Measurements from ENCODE around the gene GAST. TPM values are rescaled to one million over a fixed set of nuclear protein-coding genes. Genes with fewer than 3 reads are reported as not detected.

The GAST gene
- total and polyA plus RNA-seq, 9 of the 15 experiments (the other 6 are each of a cell fraction or from before 2014, with no cell fraction given): not detected

DNA sequence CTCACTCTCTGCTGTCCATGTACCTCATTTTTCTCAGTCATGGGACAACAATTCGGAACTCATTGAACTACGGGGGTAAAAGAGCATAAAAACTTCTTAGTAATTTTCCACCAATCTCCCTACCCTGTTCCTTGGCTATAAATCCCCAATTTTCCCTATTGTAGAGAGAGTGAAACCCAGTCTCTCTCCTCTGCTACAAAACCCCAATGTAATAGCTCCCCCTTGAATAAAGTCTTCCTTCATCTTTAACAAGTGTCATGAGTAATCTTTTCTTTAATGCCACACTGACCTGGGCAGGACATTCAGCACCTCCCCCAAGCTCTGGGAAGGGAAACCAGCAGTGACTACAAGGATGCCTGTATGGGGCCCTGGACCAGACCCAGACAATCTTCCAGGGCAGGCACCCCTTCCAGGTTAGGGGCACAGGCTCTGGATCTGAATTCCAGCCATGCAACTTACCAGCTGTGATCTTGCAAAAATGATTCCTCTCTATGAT is 33.7 kb upstream of the GAST start (continued):
- TF ChIP-seq RBM25 (IDR thresholded peaks at IDR 0.05; ENCODE audit: low read depth, low read length, severe bottlenecking): no peak
- TF ChIP-seq, protein P1, sequence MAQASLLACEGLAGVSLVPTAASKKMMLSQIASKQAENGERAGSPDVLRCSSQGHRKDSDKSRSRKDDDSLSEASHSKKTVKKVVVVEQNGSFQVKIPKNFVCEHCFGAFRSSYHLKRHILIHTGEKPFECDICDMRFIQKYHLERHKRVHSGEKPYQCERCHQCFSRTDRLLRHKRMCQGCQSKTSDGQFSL (CRISPR knock-in tag; IDR thresholded peaks at IDR 0.05): no peak
- TF ChIP-seq, protein P1 (tag; IDR thresholded peaks at IDR 0.05): no peak
- TF ChIP-seq LEF1 (IDR thresholded peaks at IDR 0.05): no peak; the same call in 1 of the 2 replicates
- TF ChIP-seq, protein P2, sequence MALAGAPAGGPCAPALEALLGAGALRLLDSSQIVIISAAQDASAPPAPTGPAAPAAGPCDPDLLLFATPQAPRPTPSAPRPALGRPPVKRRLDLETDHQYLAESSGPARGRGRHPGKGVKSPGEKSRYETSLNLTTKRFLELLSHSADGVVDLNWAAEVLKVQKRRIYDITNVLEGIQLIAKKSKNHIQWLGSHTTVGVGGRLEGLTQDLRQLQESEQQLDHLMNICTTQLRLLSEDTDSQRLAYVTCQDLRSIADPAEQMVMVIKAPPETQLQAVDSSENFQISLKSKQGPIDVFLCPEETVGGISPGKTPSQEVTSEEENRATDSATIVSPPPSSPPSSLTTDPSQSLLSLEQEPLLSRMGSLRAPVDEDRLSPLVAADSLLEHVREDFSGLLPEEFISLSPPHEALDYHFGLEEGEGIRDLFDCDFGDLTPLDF (CRISPR knock-in tag; IDR thresholded peaks at IDR 0.05): no peak; the same call in 1 of the 2 replicates
- peak; percentile 45; the same call in 1 of the 2 replicates for TF ChIP-seq ZFX (CRISPR knock-in tag; IDR thresholded peaks at IDR 0.05)
- TF ChIP-seq SRF (CRISPR knock-in tag; IDR thresholded peaks at IDR 0.05): peak; percentile 40 to 95; a peak in 3 of 4 replicates
- TF ChIP-seq, protein P3, sequence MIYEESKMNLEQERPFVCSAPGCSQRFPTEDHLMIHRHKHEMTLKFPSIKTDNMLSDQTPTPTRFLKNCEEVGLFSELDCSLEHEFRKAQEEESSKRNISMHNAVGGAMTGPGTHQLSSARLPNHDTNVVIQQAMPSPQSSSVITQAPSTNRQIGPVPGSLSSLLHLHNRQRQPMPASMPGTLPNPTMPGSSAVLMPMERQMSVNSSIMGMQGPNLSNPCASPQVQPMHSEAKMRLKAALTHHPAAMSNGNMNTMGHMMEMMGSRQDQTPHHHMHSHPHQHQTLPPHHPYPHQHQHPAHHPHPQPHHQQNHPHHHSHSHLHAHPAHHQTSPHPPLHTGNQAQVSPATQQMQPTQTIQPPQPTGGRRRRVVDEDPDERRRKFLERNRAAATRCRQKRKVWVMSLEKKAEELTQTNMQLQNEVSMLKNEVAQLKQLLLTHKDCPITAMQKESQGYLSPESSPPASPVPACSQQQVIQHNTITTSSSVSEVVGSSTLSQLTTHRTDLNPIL (CRISPR knock-in tag; IDR thresholded peaks at IDR 0.05): peak; percentile 94
- TF ChIP-seq RBFOX2 (IDR thresholded peaks at IDR 0.05; ENCODE audit: low read depth, low read length): peak; percentile 87
- TF ChIP-seq CBFA2T3 (IDR thresholded peaks at IDR 0.05): no peak
- TF ChIP-seq ZKSCAN8 (CRISPR knock-in tag; IDR thresholded peaks at IDR 0.05): peak; percentile 59; the same call in 1 of the 2 replicates
- TF ChIP-seq ARID2 (IDR thresholded peaks at IDR 0.05): no peak
- TF ChIP-seq, protein P4, sequence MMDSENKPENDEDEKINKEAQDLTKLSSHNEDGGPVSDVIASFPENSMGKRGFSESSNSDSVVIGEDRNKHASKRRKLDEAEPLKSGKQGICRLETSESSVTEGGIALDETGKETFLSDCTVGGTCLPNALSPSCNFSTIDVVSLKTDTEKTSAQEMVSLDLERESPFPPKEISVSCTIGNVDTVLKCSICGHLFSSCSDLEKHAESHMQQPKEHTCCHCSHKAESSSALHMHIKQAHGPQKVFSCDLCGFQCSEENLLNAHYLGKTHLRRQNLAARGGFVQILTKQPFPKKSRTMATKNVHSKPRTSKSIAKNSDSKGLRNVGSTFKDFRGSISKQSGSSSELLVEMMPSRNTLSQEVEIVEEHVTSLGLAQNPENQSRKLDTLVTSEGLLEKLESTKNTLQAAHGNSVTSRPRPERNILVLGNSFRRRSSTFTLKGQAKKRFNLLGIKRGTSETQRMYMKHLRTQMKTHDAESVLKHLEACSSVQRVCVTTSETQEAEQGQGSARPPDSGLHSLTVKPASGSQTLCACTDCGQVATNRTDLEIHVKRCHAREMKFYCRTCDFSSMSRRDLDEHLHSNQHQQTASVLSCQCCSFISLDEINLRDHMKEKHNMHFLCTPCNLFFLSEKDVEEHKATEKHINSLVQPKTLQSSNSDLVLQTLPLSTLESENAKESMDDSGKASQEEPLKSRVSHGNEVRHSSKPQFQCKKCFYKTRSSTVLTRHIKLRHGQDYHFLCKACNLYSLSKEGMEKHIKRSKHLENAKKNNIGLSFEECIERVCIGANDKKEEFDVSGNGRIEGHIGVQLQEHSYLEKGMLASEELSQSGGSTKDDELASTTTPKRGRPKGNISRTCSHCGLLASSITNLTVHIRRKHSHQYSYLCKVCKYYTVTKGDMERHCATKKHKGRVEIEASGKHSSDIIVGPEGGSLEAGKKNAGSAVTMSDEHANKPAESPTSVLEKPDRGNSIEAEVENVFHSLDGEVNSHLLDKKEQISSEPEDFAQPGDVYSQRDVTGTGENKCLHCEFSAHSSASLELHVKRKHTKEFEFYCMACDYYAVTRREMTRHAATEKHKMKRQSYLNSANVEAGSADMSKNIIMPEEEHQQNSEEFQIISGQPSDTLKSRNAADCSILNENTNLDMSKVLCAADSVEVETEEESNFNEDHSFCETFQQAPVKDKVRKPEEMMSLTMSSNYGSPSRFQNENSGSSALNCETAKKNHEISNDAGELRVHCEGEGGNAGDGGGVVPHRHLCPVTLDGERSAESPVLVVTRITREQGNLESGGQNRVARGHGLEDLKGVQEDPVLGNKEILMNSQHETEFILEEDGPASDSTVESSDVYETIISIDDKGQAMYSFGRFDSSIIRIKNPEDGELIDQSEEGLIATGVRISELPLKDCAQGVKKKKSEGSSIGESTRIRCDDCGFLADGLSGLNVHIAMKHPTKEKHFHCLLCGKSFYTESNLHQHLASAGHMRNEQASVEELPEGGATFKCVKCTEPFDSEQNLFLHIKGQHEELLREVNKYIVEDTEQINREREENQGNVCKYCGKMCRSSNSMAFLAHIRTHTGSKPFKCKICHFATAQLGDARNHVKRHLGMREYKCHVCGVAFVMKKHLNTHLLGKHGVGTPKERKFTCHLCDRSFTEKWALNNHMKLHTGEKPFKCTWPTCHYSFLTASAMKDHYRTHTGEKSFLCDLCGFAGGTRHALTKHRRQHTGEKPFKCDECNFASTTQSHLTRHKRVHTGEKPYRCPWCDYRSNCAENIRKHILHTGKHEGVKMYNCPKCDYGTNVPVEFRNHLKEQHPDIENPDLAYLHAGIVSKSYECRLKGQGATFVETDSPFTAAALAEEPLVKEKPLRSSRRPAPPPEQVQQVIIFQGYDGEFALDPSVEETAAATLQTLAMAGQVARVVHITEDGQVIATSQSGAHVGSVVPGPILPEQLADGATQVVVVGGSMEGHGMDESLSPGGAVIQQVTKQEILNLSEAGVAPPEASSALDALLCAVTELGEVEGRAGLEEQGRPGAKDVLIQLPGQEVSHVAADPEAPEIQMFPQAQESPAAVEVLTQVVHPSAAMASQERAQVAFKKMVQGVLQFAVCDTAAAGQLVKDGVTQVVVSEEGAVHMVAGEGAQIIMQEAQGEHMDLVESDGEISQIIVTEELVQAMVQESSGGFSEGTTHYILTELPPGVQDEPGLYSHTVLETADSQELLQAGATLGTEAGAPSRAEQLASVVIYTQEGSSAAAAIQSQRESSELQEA (IDR thresholded peaks at IDR 0.05; ENCODE audit: low read depth): no peak
- 0 out of 2 replicates have a peak, but pooled peaks have one; percentile 9 for TF ChIP-seq JUN (IDR thresholded peaks at IDR 0.05; ENCODE audit: borderline replicate concordance, low read depth, low read length)
- no peak for TF ChIP-seq JUN (CRISPR knock-in tag; IDR thresholded peaks at IDR 0.05; ENCODE audit: borderline replicate concordance)
- peak in 1 of 2 experiments; percentile 100; a peak in 2 of 4 replicates for TF ChIP-seq KDM4B (IDR thresholded peaks at IDR 0.05; ENCODE audit: borderline replicate concordance in 2 of 2, low read depth in 1 of 2)
- TF ChIP-seq NR3C1 (CRISPR knock-in tag; IDR thresholded peaks at IDR 0.05): no peak
